ENCODE results near the gene TRIP6. TPM values are rescaled to one million over a fixed set of nuclear protein-coding genes. Genes with fewer than 3 reads are reported as not detected.

Gene TRIP6, protein sequence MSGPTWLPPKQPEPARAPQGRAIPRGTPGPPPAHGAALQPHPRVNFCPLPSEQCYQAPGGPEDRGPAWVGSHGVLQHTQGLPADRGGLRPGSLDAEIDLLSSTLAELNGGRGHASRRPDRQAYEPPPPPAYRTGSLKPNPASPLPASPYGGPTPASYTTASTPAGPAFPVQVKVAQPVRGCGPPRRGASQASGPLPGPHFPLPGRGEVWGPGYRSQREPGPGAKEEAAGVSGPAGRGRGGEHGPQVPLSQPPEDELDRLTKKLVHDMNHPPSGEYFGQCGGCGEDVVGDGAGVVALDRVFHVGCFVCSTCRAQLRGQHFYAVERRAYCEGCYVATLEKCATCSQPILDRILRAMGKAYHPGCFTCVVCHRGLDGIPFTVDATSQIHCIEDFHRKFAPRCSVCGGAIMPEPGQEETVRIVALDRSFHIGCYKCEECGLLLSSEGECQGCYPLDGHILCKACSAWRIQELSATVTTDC
- total RNA-seq, result 10 to 100 TPM; 16.0 to 66.6 TPM
- 10 to 100 TPM; 36.2 to 55.6 TPM for polyA plus RNA-seq (ENCODE audit: insufficient read length in 2 of 2)
- long read RNA-seq, donor 1, transcript TRIP6-201 (9 exons, 1,942 nt), result major isoform, 12 of 21 reads
- long read RNA-seq, donor 1, partial matches to known transcripts, result 7 of 21 reads
- long read RNA-seq, donor 1, other reads (novel, unspliced or antisense), result 0 of 21 reads
- long read RNA-seq, donor 2, partial matches to known transcripts, result 0 of 1 reads
- long read RNA-seq, donor 2, other reads (novel, unspliced or antisense), result 0 of 1 reads
- long read RNA-seq, donor 3, transcript TRIP6-201 (9 exons, 1,942 nt), result major isoform, 7 of 10 reads
- long read RNA-seq, donor 3, partial matches to known transcripts, result 0 of 10 reads
- long read RNA-seq, donor 3, other reads (novel, unspliced or antisense), result 0 of 10 reads
- long read RNA-seq, donor 4, transcript TRIP6-201 (9 exons, 1,942 nt), result major isoform, 15 of 50 reads
- long read RNA-seq, donor 4, partial matches to known transcripts, result 32 of 50 reads
- long read RNA-seq, donor 4, other reads (novel, unspliced or antisense), result 0 of 50 reads

DNA sequence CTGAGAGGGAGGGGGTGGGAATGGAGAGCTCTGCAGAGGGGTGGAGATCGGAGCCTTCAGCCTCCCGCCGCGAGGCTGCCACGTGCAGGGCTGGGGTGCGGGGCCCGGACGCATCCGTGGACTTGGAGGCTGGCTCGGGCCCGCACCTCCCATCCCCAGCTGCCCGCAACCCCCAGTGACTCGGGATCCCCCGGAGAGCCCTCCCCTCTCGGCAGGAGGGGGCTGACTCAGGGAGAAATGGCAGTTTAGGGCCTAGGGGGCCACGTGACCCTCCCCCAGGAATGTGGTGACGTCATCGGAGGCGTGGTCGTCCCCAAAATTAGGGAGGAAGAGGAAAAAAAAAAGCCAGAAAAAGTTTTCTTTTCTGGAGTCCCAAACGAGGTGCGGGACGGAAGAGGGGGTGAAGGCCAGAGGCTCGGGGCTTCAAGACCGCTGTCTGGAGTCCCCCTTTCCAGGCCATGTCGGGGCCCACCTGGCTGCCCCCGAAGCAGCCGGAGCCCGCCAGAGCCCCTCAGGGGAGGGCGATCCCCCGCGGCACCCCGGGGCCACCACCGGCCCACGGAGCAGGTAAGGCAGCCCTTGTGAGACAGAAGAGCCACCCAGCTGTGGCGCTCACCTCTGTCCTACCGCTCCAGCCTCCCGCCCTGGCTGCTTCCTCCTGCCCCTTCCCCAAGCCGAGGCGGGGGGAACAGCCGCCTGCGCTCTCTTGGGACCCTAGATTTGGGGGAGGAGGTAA lies at the start of gene TRIP6:
Gene TRIP6, plus strand, starts transcription at position 348 of the 736 bp plus-strand sequence. Its CDS starts 111 bp downstream, at position 459.
- Histone ChIP-seq H3K9me3 (ENCODE audit: control insufficient read depth, insufficient read depth, low read length) (no peaks in the 10 kb centered on the region), H3K4me1 (ENCODE audit: control insufficient read depth, insufficient read depth, low read length) (peaks cover 51% of the 10 kb centered on the region), H3K4me3 (ENCODE audit: low read depth, low read length) (peak within 1 kb of the TSS; percentile 84), H3K27ac (ENCODE audit: low read depth, low read length) (peak within 1 kb of the TSS; percentile 90), H3K27me3 (ENCODE audit: control insufficient read depth, insufficient read depth, low read length) (no peaks in the 10 kb centered on the region), H3K36me3 (ENCODE audit: control insufficient read depth, insufficient read depth, low read length) (peaks cover 48% of the 10 kb centered on the region)
- peak in 4 of 6 donors; percentile 70 to 94 (median 74) for DNase-seq (ENCODE audit: low read depth in 4 of 6, low spot score in 6 of 6)
- 0% methylated on average over 24 of the region's 42 CpGs for WGBS (ENCODE audit: insufficient coverage)

- peaks cover 64% of the 10 kb centered on the region for H3K36me3 ChIP-seq (ENCODE audit: control insufficient read depth, insufficient read depth, low read length)
- no peaks in the 10 kb centered on the region for H3K4me1 ChIP-seq (ENCODE audit: control insufficient read depth, insufficient read depth, low read length)
- no peak for DNase-seq (ENCODE audit: low read depth in 4 of 6, low spot score in 6 of 6)
- no peak overlapping the region for H3K4me3 ChIP-seq (ENCODE audit: low read depth, low read length)
- H3K27me3 ChIP-seq (ENCODE audit: control insufficient read depth, insufficient read depth, low read length), result no peaks in the 10 kb centered on the region
- no peaks in the 10 kb centered on the region for H3K9me3 ChIP-seq (ENCODE audit: control insufficient read depth, insufficient read depth, low read length)
- H3K27ac ChIP-seq (ENCODE audit: low read depth, low read length), result no peak overlapping the region
- 97% methylated on average over 9 of the region's 9 CpGs for WGBS (ENCODE audit: insufficient coverage)
These were observed 48.8 kb upstream of the TRIP6 start for GRCh38 chr7:100818366-100818765.

DNA sequence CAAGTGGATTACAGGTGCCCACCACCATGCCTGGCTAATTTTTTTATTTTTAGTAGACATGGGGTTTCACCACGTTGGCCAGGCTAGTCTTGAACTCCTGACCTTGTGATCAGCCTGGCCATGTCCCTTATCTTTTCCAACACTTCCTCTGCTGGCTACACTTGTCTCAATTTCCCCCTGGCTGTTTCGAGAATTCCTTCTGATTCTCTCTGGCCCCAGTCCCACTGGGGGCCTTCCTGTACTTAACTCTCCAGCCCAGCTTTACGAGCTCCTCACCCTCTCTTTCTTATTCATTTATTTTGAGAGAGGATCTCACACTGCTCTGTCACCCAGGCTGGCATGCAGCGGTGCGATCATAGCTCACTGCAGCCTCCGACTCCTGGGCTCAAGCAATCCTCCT lies 48.4 kb upstream of the TRIP6 start:
- 86% methylated on average over 6 of the region's 6 CpGs for WGBS (ENCODE audit: insufficient coverage)
- H3K9me3 ChIP-seq (ENCODE audit: control insufficient read depth, insufficient read depth, low read length), result no peaks in the 10 kb centered on the region
- no peaks in the 10 kb centered on the region for H3K27me3 ChIP-seq (ENCODE audit: control insufficient read depth, insufficient read depth, low read length)
- H3K4me3 ChIP-seq (ENCODE audit: low read depth, low read length), result no peak overlapping the region
- H3K4me1 ChIP-seq (ENCODE audit: control insufficient read depth, insufficient read depth, low read length), result no peaks in the 10 kb centered on the region
- no peak overlapping the region for H3K27ac ChIP-seq (ENCODE audit: low read depth, low read length)
- no peak for DNase-seq (ENCODE audit: low read depth in 4 of 6, low spot score in 6 of 6)
- H3K36me3 ChIP-seq (ENCODE audit: control insufficient read depth, insufficient read depth, low read length), result peaks cover 67% of the 10 kb centered on the region

DNA sequence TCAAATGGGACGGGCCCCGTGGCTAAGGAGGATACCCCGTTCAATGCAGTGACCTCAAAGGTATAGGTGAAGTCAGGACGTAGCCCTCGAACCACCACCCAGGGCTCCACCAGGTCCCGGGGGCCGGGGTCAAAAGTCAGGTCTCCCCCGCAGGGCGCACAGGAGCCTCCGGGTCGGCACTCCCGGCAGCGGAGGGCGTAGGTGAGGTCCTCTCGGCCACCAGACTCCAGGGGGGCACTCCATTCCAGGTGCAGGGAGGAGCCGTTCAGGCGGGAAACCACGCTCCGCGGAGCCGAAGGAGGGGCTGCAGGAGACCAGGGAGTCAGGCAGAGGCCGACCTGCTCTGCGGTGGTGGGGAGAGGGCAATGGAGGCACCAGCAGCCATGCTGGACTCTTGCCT lies 47.6 kb upstream of the TRIP6 start:
- H3K27ac ChIP-seq (ENCODE audit: low read depth, low read length), result no peak overlapping the region
- no peak overlapping the region for H3K4me3 ChIP-seq (ENCODE audit: low read depth, low read length)
- peaks cover 67% of the 10 kb centered on the region for H3K36me3 ChIP-seq (ENCODE audit: control insufficient read depth, insufficient read depth, low read length)
- H3K9me3 ChIP-seq (ENCODE audit: control insufficient read depth, insufficient read depth, low read length), result no peaks in the 10 kb centered on the region
- no peak for DNase-seq (ENCODE audit: low read depth in 4 of 6, low spot score in 6 of 6)
- WGBS (ENCODE audit: insufficient coverage), result 92% methylated on average over 23 of the region's 23 CpGs
- H3K27me3 ChIP-seq (ENCODE audit: control insufficient read depth, insufficient read depth, low read length), result no peaks in the 10 kb centered on the region
- H3K4me1 ChIP-seq (ENCODE audit: control insufficient read depth, insufficient read depth, low read length), result peaks cover under 1% of the 10 kb centered on the region

GRCh38 chr7:100822236-100823139 lies 44.7 kb upstream of the TRIP6 start:
- Histone ChIP-seq H3K4me1 (ENCODE audit: control insufficient read depth, insufficient read depth, low read length) (peaks cover 24% of the 10 kb centered on the region), H3K9me3 (ENCODE audit: control insufficient read depth, insufficient read depth, low read length) (no peaks in the 10 kb centered on the region), H3K36me3 (ENCODE audit: control insufficient read depth, insufficient read depth, low read length) (peaks cover 45% of the 10 kb centered on the region), H3K27ac (ENCODE audit: low read depth, low read length) (no peak overlapping the region), H3K4me3 (ENCODE audit: low read depth, low read length) (no peak overlapping the region), H3K27me3 (ENCODE audit: control insufficient read depth, insufficient read depth, low read length) (peaks cover 9% of the 10 kb centered on the region)
- 93% methylated on average over 36 of the region's 43 CpGs for WGBS (ENCODE audit: insufficient coverage)
- DNase-seq (ENCODE audit: low read depth in 4 of 6, low spot score in 6 of 6), result no peak

DNA sequence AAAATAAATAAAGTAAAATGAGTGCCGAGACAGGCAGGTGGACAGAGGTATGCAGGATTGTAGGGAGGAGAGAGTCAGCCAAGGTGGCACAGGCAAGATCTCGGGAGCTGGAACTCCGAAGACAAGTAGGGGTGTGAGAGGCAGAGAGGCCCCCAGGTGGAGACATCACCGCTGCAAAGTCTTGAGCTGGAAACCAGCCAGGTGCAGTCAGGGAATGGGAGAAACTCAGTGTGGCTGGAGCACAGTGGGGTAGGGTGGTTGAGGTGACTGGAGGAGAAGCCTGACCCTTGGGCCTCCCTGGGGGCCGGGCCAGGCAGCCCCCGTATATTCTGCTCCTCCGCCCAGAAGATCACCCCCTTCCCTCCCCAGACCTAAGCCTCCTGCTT lies 44.1 kb upstream of the TRIP6 start:
- DNase-seq (ENCODE audit: low read depth in 4 of 6, low spot score in 6 of 6), result no peak
- H3K27ac ChIP-seq (ENCODE audit: low read depth, low read length), result no peak overlapping the region
- 83% methylated on average over 4 of the region's 7 CpGs for WGBS (ENCODE audit: insufficient coverage)
- no peaks in the 10 kb centered on the region for H3K9me3 ChIP-seq (ENCODE audit: control insufficient read depth, insufficient read depth, low read length)
- peaks cover 15% of the 10 kb centered on the region for H3K27me3 ChIP-seq (ENCODE audit: control insufficient read depth, insufficient read depth, low read length)
- H3K4me1 ChIP-seq (ENCODE audit: control insufficient read depth, insufficient read depth, low read length), result peaks cover 31% of the 10 kb centered on the region
- H3K4me3 ChIP-seq (ENCODE audit: low read depth, low read length), result no peak overlapping the region
- H3K36me3 ChIP-seq (ENCODE audit: control insufficient read depth, insufficient read depth, low read length), result peaks cover 42% of the 10 kb centered on the region

DNA sequence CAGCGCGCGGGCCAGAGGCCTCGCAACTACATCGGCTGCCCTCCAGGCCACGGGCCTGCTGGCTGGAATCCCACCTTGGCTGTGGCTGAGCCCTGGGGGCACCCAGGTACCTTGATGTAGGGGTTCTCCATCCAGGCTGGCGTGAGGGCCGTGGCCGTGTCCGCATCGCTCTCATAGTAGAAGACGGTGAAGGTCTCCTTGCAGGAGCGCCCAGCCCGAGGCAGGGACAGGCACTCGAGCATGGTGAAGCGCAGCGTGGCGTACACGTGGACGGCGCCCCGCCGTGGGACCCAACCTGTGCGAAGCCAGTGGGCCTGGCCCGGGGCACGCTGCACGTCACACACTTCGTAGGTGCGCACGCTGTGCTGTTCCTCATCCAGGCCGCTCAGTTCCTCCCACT lies 43.7 kb upstream of the TRIP6 start:
- Histone ChIP-seq H3K4me3 (ENCODE audit: low read depth, low read length) (no peak overlapping the region), H3K4me1 (ENCODE audit: control insufficient read depth, insufficient read depth, low read length) (peaks cover 35% of the 10 kb centered on the region), H3K27ac (ENCODE audit: low read depth, low read length) (no peak overlapping the region), H3K27me3 (ENCODE audit: control insufficient read depth, insufficient read depth, low read length) (peaks cover 19% of the 10 kb centered on the region), H3K9me3 (ENCODE audit: control insufficient read depth, insufficient read depth, low read length) (no peaks in the 10 kb centered on the region), H3K36me3 (ENCODE audit: control insufficient read depth, insufficient read depth, low read length) (peaks cover 38% of the 10 kb centered on the region)
- 94% methylated on average over 31 of the region's 31 CpGs for whole genome bisulfite sequencing (ENCODE audit: insufficient coverage)
- no peak for DNase-seq (ENCODE audit: low read depth in 4 of 6, low spot score in 6 of 6)

DNA sequence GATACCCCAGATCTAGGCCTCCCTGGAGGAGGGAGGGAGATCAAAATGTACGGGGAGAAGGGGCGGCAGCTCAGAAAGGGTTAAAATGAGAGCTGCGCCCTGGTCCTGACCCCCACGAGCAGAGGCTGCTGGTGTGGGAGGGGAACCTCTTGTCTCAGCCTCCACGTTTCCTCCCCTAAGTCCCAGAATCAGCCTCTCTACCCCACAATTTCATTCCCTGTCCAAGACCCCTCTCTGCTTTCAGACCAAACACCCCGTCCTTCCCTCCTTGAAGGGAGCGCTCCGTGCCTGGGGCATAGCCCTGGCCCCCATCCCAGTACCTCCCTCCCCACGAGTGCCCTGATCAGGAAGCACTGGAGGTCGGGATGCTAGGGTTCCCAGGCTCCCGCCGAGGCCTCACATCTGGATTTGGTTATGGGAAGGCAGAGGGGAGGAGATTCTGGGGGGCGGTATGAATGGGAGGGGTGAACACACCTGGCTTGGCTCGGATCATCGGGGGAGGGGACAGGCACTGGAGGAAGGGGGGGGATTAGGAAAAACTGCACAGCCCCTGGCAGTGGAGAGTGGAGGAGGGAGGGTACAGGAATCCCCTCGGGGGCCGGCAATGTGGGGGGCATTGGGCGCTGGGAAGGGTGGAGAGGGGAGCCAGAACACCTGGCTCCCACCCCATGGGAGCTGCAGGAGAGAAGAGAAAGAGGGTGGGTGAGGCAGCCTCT lies 42.5 kb upstream of the TRIP6 start:
- Histone ChIP-seq H3K4me1 (ENCODE audit: control insufficient read depth, insufficient read depth, low read length) (peaks cover 42% of the 10 kb centered on the region), H3K4me3 (ENCODE audit: low read depth, low read length) (no peak overlapping the region), H3K36me3 (ENCODE audit: control insufficient read depth, insufficient read depth, low read length) (peaks cover 35% of the 10 kb centered on the region), H3K9me3 (ENCODE audit: control insufficient read depth, insufficient read depth, low read length) (no peaks in the 10 kb centered on the region), H3K27me3 (ENCODE audit: control insufficient read depth, insufficient read depth, low read length) (peaks cover 29% of the 10 kb centered on the region), H3K27ac (ENCODE audit: low read depth, low read length) (no peak overlapping the region)
- 56% methylated on average over 12 of the region's 18 CpGs for WGBS (ENCODE audit: insufficient coverage)
- DNase-seq (ENCODE audit: low read depth in 4 of 6, low spot score in 6 of 6), result no peak
